HepG2 (cell line): Measurements from ENCODE around the gene NAV2. TPM values are rescaled to one million over a fixed set of nuclear protein-coding genes. Genes with fewer than 3 reads are reported as not detected.

Experiments
- AKAP8 ChIP-seq: sonication (generic); formaldehyde crosslinking; IDR thresholded peaks from 2 replicates; pipeline ENCODE4 v1.5.1; 2020; ENCODE audit warnings: mild to moderate bottlenecking, missing genetic modification reagents
- BCL6 ChIP-seq: IDR thresholded peaks from 2 replicates; pipeline ENCODE4 v1.6.1; 2016; ENCODE audit warnings: missing genetic modification reagents, missing compliant biosample characterization
- CEBPZ ChIP-seq: IDR thresholded peaks from 2 replicates; pipeline ENCODE4 v1.6.1; 2012; ENCODE audit warnings: low read length, improper control_type of control experiment
- FOXO1 ChIP-seq: sonication (generic); formaldehyde crosslinking; IDR thresholded peaks from 2 replicates; pipeline ENCODE4 v1.4.0; 2020; ENCODE audit warnings: missing genetic modification reagents
- HNRNPH1 ChIP-seq: fragments of 200-400 bp; formaldehyde crosslinking; optimal IDR thresholded peaks from 2 replicates; pipeline ENCODE3; 2017; ENCODE audit warnings: mild to moderate bottlenecking, low read depth, low read length
- IRX3 ChIP-seq: sonication (generic); formaldehyde crosslinking; IDR thresholded peaks from 2 replicates; pipeline ENCODE4 v1.8.1; 2023; ENCODE audit warnings: mild to moderate bottlenecking, low read depth, missing genetic modification reagents, borderline replicate concordance
- NFKBIZ ChIP-seq: IDR thresholded peaks from 2 replicates; pipeline ENCODE4 v1.6.1; 2018; ENCODE audit warnings: missing genetic modification reagents, missing compliant biosample characterization
- NKX3-1 ChIP-seq: sonication (generic); formaldehyde crosslinking; IDR thresholded peaks from 2 replicates; pipeline ENCODE4 v1.5.0; 2020; ENCODE audit warnings: missing genetic modification reagents
- SAFB2 ChIP-seq: sonication (generic); formaldehyde crosslinking; IDR thresholded peaks from 2 replicates; pipeline ENCODE4 v1.5.1; 2020; ENCODE audit warnings: missing genetic modification reagents, low read depth, mild to moderate bottlenecking, borderline replicate concordance
- SOX6 ChIP-seq, 2 experiments: fragments of 450-650 bp in 1 of 2; sonication (generic) in 1 of 2; formaldehyde crosslinking in 1 of 2; IDR thresholded peaks; 2 replicates each; pipeline versions ENCODE4 v1.4.0 to v1.6.1; 2017 to 2020; ENCODE audit warnings: antibody characterized with exemption in 1 of 2, mild to moderate bottlenecking in 1 of 2, missing genetic modification reagents in 1 of 2
- SPEN ChIP-seq: sonication (generic); formaldehyde crosslinking; IDR thresholded peaks from 2 replicates; pipeline ENCODE4 v1.5.1; 2020; ENCODE audit warnings: low read depth, mild to moderate bottlenecking, missing genetic modification reagents
- TRAFD1 ChIP-seq: sonication (generic); formaldehyde crosslinking; IDR thresholded peaks from 2 replicates; pipeline ENCODE4 v1.5.1; 2020; ENCODE audit warnings: missing genetic modification reagents, mild to moderate bottlenecking, borderline replicate concordance
- TSC22D2 ChIP-seq: sonication (generic); formaldehyde crosslinking; IDR thresholded peaks from 2 replicates; pipeline ENCODE4 v1.5.1; 2020; ENCODE audit warnings: missing genetic modification reagents, mild to moderate bottlenecking, borderline replicate concordance
- XRCC5 ChIP-seq: fragments of 200-400 bp; formaldehyde crosslinking; optimal IDR thresholded peaks from 2 replicates; pipeline ENCODE3; 2017; ENCODE audit warnings: mild to moderate bottlenecking, low read length
- ZBED4 ChIP-seq: sonication (generic); formaldehyde crosslinking; IDR thresholded peaks from 2 replicates; pipeline ENCODE4 v1.4.0; 2020; ENCODE audit warnings: missing genetic modification reagents, borderline replicate concordance
- ZFP82 ChIP-seq: sonication (generic); formaldehyde crosslinking; IDR thresholded peaks from 2 replicates; pipeline ENCODE4 v1.5.1; 2020; ENCODE audit warnings: mild to moderate bottlenecking, missing genetic modification reagents, borderline replicate concordance
- ZNF136 ChIP-seq: sonication (generic); formaldehyde crosslinking; IDR thresholded peaks from 2 replicates; pipeline ENCODE4 v1.8.1; 2022; ENCODE audit warnings: low read depth, mild to moderate bottlenecking, moderate library complexity, missing genetic modification reagents
- ZNF326 ChIP-seq: sonication (generic); formaldehyde crosslinking; IDR thresholded peaks from 2 replicates; pipeline ENCODE4 v1.4.0; 2020; ENCODE audit warnings: missing genetic modification reagents, borderline replicate concordance
- ZNF562 ChIP-seq: sonication (generic); formaldehyde crosslinking; IDR thresholded peaks from 2 replicates; pipeline ENCODE4 v1.8.0; 2022; ENCODE audit warnings: missing genetic modification reagents, borderline replicate concordance
- ZNF879 ChIP-seq: sonication (generic); formaldehyde crosslinking; IDR thresholded peaks from 2 replicates; pipeline ENCODE4 v1.8.1; 2023; ENCODE audit warnings: missing genetic modification reagents
- polyA plus RNA-seq, 8 experiments: library from polyadenylated mRNA; depleted of rRNA in 3 of 8; stranded (reverse) in 7 of 8; unstranded in 1 of 8; fragments of >200 nt; fragmentation: Illumina TruSeq in 4 of 8; extraction: Trizol in 4 of 8; gene quantifications; 2 replicates each; pipeline versions ENCODE4 v1.2.1 to v1.2.3, GENCODE V29; 2011 to 2016; ENCODE audit warnings: low read depth in 4 of 8, missing spikeins in 1 of 8, mixed read lengths in 1 of 8; ENCODE audit not compliant: insufficient read depth in 1 of 8
- total RNA-seq, 5 experiments: library from RNA; depleted of rRNA; stranded (reverse); fragments of >200 nt; fragmentation: Illumina TruSeq; extraction: Trizol; gene quantifications; 2 replicates each; pipeline ENCODE4 v1.2.3, GENCODE V29; 2016; ENCODE audit warnings: low read depth in 1 of 5

Gene NAV2
- total and polyA plus RNA-seq, 2 of the 13 experiments (the other 11 are each of a cell fraction or from before 2014, with no cell fraction given), result 9.3 to 34.6 TPM

GRCh38 chr11:20035701-20036601, 323.3 kb downstream of the NAV2 start (continued):
- TF ChIP-seq XRCC5, result peak; percentile 47
- 0 out of 2 replicates have a peak, but pooled peaks have one; percentile 55 for TF ChIP-seq SAFB2 (CRISPR knock-in tag)
- no peak for TF ChIP-seq HNRNPH1
- peak; percentile 90 for TF ChIP-seq BCL6
- no peak for TF ChIP-seq ZNF136 (CRISPR knock-in tag)
- 0 out of 2 replicates have a peak, but pooled peaks have one; percentile 59 for TF ChIP-seq NFKBIZ
- TF ChIP-seq TRAFD1, result no peak
- TF ChIP-seq ZNF879 (CRISPR knock-in tag), result no peak
- no peak for TF ChIP-seq CEBPZ
- TF ChIP-seq SOX6 (IDR thresholded peaks at IDR 0.05), result no peak
- peak; percentile 92 for TF ChIP-seq SOX6 (CRISPR knock-in tag; IDR thresholded peaks at IDR 0.05)
- no peak for TF ChIP-seq NKX3-1
- peak; percentile 57; the same call in 1 of the 2 replicates for TF ChIP-seq SPEN (CRISPR knock-in tag)
- TF ChIP-seq AKAP8, result peak; percentile 68; the same call in 1 of the 2 replicates
- TF ChIP-seq TSC22D2 (CRISPR knock-in tag), result peak; percentile 64; the same call in 1 of the 2 replicates
- peak; percentile 89; the same call in 1 of the 2 replicates for TF ChIP-seq FOXO1 (CRISPR knock-in tag)
- TF ChIP-seq ZNF562 (CRISPR knock-in tag), result no peak
- no peak for TF ChIP-seq ZFP82 (CRISPR knock-in tag)
- no peak for TF ChIP-seq IRX3 (CRISPR knock-in tag)
- TF ChIP-seq ZBED4 (CRISPR knock-in tag), result peak; percentile 37; the same call in 1 of the 2 replicates
- no peak for TF ChIP-seq ZNF326 (CRISPR knock-in tag)
